ENCODE data around the gene DNAH12.

- TF ChIP-seq CTCF (conservative IDR thresholded peaks at IDR 0.05 in 1 of 2, IDR thresholded peaks at IDR 0.05 in 1 of 2; ENCODE audit: extremely low read depth in 1 of 2, insufficient read depth in 1 of 2, low read depth in 1 of 2, low read length in 2 of 2) (no peak), EZH2 (IDR thresholded peaks at IDR 0.05; ENCODE audit: borderline replicate concordance, low read length) (no peak)
Observed at GRCh38 chr3:57252404-57252803, 291.7 kb downstream of the DNAH12 start.
